ENCODE data around the gene UBE2C.

DNA sequence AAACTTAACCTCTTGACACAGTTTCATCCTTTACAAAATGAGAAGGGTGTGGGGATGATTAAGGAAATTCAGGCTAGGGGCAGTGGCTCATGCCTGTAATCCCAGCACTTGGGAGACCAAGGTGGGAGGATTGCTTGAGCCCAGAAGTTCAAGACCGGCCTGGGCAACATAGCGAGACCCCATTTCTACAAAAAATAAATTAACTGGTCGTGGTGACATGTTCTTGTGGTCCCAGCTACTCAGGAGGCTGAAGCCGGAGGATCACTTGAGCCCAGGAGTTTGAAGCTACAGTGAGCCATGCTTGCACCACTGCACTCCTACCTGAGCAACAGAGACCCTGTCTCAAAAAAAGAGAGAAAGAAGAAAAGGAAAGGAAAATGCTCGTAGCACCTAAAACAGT lies 54.0 kb downstream of the UBE2C start:
- TF ChIP-seq, protein P1, sequence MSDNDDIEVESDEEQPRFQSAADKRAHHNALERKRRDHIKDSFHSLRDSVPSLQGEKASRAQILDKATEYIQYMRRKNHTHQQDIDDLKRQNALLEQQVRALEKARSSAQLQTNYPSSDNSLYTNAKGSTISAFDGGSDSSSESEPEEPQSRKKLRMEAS (IDR thresholded peaks at IDR 0.05), result no peak
- TF ChIP-seq ELF1 (IDR thresholded peaks at IDR 0.05; ENCODE audit: borderline replicate concordance, low read depth) (no peak), EZH2 (IDR thresholded peaks at IDR 0.05) (no peak), POLR2AphosphoS5 (IDR thresholded peaks at IDR 0.05; ENCODE audit: low read depth, low read length) (no peak), TCF7L2 (IDR thresholded peaks at IDR 0.05; ENCODE audit: borderline replicate concordance, extremely low read depth, insufficient read depth, insufficient read length) (no peak), RAD21 (IDR thresholded peaks at IDR 0.05; ENCODE audit: low read depth) (no peak), POLR2A (IDR thresholded peaks at IDR 0.05; ENCODE audit: borderline replicate concordance, extremely low read depth, insufficient read depth, insufficient read length) (no peak)
- TF ChIP-seq, protein P2, sequence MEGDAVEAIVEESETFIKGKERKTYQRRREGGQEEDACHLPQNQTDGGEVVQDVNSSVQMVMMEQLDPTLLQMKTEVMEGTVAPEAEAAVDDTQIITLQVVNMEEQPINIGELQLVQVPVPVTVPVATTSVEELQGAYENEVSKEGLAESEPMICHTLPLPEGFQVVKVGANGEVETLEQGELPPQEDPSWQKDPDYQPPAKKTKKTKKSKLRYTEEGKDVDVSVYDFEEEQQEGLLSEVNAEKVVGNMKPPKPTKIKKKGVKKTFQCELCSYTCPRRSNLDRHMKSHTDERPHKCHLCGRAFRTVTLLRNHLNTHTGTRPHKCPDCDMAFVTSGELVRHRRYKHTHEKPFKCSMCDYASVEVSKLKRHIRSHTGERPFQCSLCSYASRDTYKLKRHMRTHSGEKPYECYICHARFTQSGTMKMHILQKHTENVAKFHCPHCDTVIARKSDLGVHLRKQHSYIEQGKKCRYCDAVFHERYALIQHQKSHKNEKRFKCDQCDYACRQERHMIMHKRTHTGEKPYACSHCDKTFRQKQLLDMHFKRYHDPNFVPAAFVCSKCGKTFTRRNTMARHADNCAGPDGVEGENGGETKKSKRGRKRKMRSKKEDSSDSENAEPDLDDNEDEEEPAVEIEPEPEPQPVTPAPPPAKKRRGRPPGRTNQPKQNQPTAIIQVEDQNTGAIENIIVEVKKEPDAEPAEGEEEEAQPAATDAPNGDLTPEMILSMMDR (IDR thresholded peaks at IDR 0.05 in 2 of 3, conservative IDR thresholded peaks at IDR 0.05 in 1 of 3; ENCODE audit: borderline replicate concordance in 1 of 3, insufficient read depth in 1 of 3, low read depth in 2 of 3, low read length in 2 of 3), result no peak

Measured in HCT116 (cell line).